ENCODE results near the gene RPUSD1. TPM values are rescaled to one million over a fixed set of nuclear protein-coding genes. Genes with fewer than 3 reads are reported as not detected.

The RPUSD1 gene

Small RNAs within 50 kb of the gene (small RNA-seq; reads per million reads assigned to genes)
- gene MIR662 (ENCODE audit: low read depth) = not detected
